ENCODE measurements around the gene ICAM1.

- TF ChIP-seq CTCF (conservative IDR thresholded peaks at IDR 0.05 in 1 of 2, IDR thresholded peaks at IDR 0.05 in 1 of 2; ENCODE audit: low read depth in 1 of 2, low read length in 2 of 2) = no peak
- TF ChIP-seq EZH2 (IDR thresholded peaks at IDR 0.05; ENCODE audit: low read length, missing control alignments) = no peak
Measured at GRCh38 chr19:10233946-10234345, 37.0 kb upstream of the ICAM1 start.

Measured in fibroblast of lung (primary cell).